GDM1 (cell line): ENCODE measurements around the gene WAC.
"Not testable (repeated sequence)": the region's sequence is repeated elsewhere in the genome, so short reads cannot be mapped to it uniquely, and the experiment has no call there.

Experiments
- DNase-seq: peaks from one replicate; lab custom pipeline; 2025; lab: John Stamatoyannopoulos, UW

WAC gene, protein sequence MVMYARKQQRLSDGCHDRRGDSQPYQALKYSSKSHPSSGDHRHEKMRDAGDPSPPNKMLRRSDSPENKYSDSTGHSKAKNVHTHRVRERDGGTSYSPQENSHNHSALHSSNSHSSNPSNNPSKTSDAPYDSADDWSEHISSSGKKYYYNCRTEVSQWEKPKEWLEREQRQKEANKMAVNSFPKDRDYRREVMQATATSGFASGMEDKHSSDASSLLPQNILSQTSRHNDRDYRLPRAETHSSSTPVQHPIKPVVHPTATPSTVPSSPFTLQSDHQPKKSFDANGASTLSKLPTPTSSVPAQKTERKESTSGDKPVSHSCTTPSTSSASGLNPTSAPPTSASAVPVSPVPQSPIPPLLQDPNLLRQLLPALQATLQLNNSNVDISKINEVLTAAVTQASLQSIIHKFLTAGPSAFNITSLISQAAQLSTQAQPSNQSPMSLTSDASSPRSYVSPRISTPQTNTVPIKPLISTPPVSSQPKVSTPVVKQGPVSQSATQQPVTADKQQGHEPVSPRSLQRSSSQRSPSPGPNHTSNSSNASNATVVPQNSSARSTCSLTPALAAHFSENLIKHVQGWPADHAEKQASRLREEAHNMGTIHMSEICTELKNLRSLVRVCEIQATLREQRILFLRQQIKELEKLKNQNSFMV

DNA sequence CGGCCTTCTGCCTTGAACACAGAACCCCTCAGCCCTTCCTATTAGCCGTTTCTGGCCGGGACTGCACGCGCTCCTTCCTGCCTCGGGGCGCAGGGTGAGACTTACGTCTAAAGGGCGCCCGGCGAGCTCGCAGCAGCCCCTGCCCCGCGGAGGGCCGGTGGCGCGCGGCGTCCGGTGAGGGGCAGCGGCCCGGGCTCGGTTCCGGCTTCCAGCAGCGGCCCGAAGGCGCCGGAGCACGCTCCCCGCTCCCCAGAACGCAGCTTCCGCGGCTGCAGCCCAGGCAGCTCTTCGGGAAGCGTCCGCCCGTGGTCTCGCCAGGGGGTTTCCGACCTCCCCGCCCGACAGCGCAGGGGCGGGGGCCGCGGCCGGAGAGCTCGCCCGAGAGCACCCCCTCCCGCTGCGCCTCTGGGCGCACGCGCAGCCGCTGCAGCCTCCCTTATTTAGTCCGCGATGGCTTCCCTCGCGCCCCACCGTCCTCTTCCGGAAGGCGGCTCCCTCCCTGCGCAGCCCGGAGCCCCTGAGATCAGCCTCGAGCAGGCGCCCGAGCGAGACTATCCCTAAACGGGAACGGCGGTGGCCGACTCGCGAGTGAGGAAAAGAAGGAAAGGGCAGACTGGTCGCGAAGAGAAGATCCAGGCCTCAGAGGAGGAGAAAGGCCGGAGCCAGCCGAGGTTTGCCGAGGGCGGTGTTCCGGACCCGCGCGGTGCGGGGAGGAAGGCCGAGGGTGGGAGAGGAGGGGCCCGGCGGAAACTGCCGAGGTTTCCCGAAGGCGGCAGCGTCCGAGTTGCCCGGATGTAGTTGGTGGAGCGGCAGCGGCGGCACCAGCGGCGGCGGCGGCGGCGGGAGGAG, at the start of gene WAC:
Gene WAC, plus strand, starts transcription at position 782 of the 849 bp plus-strand sequence. CDS start 462 bp downstream, outside the sequence.
- peak; percentile 92 for DNase-seq

DNA sequence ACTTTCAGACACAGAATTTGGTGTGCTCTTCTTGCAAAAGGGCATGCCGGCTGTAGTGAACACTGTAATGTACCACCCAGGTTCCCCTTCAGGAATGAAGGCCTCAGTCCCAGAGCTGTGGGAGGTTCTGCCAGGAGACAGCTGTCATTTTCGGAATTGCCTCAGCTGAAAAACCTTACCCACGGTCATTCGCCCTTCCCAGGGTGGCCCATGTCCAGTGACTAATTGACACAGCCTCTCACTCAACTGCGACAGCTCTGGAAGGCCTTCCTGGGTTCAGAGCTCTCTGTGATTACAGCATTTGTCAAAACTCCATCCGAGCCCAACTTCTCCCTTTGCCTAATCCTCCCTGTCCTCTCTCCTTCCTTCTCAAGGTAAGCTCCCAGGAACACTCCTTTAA, 43.7 kb upstream of the WAC start:
- no peak for DNase-seq

DNA sequence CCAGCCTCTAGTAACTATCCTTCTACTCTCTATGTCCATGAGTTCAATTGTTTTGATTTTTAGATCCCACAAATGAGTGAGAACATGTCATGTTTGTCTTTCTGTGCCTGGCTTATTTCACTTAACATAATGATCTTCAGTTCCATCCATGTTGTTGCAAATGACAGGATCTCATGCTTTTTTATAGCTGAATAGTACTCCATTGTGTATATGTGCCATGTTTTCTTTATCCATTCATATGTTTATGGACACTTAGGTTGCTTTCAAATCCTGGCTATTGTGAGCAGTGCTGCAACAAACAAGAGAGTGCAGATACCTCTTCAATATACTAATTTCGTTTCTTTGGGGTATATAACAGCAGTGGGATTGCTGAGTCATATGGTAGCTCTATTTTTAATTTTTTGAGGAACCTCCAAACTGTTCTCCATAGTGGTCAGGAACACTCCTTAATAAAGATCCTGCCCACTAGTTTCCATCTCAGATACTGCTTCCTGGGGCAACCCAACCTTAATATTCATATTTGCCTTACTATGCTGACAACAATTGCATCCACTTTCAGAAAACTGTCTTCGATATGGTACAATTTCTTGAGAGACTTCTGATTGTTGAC, 42.6 kb upstream of the WAC start:
- DNase-seq: not testable (repeated sequence)

DNA sequence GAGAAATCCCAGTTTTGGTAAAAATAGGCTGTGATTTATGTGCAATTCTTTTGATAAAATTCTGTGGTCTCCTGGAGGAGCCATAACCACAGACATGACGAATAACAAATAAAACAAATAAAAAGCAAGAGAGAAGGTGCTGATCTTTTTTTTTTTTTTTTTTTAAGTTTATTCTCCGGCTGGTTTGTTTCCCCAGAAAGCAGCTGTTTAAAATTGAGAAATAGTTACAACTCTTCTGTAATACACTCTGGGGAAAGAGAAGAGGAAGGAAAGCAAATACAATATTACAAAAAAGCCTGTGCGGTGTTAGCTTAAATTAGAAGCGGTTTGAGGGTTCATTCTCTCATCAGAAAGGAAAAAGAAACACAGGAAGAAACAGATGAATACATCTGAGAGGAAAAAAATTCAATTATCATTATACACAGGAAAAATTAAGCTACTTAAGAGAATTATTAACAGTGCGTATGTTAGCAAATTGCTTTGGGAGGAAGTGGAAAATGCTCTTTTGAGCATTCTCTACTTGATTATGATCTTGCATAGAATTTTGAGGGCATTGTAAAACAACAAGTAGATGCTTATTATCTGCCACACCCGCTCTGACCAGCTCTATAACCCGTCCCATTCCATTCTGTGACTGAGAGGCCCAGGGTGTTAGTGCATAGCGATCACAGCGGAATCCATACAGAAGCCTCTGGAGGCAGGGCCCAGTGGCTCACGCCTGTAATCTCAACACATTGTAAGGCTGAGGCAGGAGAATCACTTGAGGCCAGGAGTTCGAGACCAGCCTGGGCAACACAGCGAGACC, 40.6 kb upstream of the WAC start:
- DNase-seq: no peak

DNA sequence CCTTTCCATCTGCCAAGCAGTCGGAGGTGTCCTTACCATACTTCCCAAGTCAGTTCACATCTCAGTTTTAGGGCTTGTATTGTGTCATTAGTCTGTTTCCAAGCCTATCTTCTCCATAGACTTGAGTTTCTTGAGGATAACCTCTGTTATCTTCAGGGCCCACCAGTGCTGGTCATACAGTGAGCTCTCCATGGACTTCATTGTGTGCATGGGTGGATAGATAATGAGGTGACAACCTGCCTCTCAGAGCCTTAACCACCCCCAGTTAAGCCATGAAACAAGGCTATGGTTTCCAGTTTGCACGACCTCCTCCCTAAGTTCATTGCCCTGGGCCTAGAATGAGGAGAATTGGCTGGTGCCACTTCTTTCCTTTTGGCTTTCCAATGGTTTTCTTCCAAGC, 38.5 kb upstream of the WAC start:
- no peak for DNase-seq

DNA sequence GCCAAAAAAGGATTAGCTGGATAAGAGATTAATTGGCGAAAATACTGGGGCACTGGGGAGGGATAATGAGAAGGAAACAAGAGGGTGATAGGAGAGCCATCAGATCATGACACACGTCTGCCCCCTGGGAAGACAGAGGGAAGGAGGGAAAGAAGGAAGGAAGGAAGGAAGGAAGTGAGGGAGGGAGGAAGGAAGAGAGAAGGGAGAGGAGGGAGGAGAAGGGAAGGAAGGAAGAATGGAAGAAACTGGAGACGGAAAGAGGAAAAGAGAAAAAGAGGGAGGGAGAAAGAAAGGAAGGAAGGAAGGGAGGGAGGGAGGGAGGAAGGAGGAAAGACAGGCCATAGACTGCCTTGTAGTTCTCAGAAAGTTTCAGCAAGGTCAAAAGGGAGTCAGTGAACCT, 37.8 kb upstream of the WAC start:
- DNase-seq: no peak

DNA sequence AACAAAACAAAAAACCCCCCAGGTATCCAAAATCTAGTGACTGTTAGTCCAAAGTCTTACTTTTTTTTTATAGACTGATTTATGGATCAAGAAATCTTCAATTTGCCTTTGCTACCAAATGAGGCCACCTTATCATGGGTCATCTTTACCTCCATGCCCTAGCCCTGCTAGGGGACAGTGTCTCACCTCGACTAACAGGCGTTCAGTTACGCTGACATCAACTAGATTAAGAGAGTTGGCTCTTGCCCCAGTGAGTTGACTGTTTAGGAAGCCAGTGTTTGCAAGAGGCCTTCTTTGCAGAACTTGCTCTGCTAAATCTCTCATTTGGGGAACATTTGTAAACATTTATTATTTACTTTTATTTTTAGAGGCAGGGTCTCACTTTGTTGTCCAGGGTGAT, 36.9 kb upstream of the WAC start:
- no peak for DNase-seq

DNA sequence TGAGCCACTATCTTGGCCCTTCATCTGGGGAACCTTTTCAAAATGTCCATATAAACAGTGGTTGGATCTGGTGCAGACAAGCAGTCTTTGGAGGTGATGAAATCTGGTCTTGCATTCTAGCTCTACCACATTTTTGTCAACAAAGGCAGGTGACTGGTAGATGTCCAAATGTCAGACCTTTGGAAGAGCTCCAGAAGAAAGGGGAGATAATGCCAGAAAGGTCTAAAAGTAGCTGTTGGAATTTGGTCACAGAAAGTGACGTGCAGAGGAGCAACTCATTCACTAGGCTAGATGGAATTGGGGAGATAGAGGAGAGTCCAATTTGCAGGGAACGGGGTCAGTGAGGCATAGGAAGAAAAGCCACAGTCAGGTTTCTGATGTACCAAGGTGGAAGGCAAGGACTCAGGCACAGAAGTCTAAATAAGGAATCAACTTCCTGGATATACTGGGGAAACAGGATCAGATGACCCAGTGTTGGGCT, 36.4 kb upstream of the WAC start:
- no peak for DNase-seq

DNA sequence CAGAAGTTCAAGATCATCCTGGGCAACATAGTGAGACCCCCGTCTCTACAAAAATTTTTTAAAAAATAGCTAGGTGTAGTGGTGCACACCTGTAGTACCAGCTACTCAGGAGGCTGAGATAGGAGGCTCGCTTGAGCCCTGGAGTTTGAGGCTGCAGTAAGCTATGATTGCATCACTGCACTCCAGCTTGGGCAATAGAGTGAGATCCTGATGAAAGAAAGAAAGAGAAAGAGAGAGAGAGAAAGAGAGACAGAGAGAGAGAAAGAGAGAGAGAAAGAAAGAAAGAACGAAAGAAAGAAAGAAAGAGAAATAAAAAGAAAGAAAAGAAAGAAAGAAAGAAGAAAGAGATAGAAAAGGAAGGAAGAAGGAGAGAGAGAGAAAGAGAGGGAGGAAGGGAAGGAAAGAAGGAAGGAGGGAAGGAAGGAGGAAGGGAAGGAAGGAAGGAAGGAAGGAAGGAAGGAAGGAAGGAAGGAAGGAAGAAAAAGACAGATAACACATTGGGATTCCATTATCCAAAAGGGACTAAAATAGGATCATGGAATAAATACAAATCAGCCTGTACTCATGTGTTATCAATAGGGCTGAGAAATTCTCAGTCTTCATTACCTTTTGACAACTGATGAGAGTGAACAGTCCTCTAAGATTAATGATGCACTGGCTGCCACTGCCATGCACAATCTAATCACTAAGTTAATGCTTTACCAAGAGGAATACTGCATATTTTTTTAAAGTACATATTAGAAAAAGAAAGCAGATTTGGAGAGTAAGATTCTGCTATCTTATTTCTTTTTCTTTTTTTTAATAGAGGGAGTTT, 35.4 kb upstream of the WAC start:
- DNase-seq: no peak

DNA sequence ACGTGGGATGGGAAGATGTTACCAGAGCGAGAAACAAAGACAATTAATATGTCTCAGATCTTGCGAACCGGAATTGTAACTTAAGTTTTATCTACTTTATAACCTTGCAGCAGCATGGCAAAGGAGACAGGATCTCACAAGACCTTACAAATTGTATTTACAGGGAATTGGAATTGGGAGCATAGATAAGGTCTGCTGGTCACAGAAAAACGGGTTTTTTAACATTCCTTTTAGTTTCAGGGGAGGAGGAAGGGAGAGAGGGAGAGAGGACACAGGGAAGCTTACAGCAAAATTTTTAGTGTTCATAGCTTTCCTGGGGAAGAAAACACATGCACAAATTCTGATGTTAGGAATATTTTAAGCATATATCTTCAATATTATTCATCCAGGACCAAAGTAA, 32.7 kb upstream of the WAC start:
- DNase-seq: not testable (repeated sequence)

DNA sequence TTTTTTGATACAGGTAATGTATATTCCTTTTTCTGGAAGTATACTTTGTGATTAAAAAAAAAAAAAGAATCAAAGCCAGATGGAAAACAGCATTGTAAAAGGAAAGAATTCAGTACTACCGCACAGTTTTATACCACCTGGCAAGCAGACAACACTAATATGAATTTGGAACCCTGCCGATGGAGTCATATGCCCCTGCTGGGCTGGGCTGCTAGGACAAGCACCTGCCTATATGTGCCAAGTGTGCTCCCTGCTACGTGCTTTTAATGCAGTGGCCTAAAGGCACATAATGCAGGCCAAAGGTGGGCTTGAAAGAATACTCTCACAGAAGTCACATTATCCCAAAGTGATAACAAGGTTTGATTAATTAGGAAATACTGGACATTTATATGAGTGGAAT, 29.8 kb upstream of the WAC start:
- DNase-seq: no peak

DNA sequence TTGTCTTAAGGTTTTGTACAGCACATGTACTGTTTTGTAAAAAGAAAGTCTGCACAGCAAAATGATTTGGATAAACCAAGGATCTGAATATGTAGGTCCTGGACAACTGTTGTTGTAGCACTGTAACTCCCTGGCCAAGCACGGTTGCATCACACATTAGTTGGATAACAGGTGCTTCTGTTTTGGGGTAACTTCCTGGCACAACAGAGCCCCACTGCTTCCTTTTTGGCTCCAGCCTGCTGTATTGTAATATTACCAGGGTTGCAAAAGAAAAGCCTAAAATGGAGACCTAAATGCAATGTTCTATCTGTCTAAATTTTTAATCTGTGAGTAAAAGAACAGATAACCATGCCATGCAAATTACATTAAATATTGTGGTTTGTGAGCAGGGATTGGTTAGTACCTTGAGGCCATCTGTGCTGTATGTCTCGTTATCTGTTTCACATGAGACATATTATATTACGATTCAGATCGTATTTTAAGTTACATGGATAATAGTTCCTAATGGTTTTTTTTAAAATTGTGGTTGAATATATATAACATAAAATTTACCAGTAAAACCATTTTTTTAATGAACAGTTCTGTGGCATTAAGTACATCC, 27.5 kb upstream of the WAC start:
- DNase-seq: no peak

DNA sequence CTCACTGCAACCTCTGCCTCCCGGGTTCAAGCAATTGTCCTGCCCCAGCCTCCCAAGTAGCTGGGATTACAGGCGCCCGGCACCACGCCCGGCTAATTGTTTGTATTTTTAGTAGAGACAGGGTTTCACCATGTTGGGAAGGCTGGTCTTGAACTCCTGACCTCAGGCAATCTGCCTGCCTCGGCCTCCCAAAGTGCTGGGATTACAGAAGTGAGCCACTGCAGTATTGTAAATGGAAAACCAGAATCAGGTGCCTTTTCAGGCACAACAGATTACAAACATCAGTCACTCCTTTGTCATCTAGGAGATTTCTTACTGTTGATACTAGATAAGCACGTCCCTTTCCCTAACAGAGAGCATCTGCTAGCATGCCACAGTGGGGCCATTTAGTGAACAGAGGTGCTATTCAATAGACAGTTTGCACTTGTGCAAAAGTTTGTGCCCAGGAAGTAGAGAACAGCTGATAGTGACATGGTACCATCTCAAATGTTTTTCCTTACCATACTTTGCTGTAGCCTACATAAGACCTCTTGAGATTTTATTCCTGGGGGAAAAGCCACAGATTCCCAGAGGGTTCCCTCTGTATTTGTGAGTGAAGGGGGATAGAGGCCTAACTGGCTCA, 24.5 kb upstream of the WAC start:
- no peak for DNase-seq

DNA sequence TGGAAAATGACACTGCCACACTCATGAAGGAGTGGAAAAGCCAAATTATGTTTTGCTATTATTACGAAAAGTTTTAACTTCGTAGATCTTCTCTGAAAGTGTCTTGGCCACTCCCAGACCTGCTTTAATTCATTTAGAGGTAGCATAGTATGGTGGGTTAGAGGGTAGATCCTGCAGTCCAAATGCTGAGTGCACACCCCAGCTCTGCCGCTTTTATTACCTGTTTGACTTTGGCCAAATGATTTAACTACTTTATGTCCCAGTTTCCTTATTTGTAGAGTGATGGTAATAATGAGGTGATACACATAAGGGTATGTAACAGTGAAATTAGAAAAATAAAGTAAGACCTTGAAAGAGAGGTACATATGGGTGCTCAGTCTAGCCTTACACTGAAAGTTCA, 23.6 kb upstream of the WAC start:
- no peak for DNase-seq

DNA sequence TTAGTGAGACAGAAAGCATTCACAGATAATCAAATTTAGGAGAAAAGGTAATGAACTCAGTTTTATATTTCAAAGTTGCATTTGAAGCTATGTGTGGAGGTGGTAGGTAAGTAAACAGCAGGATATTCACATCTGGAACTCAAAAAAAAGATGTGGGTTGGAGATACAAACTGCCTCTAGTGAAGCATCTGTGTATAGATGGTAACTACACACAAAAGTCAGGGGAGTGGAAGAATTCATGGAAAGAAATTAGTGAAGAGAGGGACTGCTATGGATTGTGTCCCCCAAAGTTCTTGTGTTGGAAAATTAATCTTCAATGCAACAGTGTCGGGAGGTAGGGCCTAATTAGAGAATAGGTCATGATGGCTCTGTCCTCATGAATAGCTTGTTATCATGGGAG, 18.3 kb upstream of the WAC start:
- DNase-seq: no peak

DNA sequence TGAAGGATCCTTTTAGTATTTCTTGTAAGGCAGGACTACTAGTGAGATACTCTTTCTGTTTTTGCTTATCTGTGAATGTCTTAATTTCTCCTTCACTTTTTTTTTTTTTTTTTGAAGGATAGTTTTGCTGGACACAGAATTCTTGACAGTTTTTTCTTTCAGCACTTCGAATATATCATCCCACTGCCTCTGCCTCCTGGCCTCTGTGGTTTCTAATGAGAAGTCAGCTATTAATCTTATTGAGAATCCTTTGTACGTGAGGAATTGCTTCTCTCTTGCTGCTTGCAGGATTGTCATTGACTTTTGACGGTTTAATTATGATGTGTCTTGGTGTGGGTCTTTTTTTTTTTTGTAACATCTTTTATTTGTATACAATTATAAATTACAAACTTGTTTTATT, 12.6 kb upstream of the WAC start:
- DNase-seq: no peak

DNA sequence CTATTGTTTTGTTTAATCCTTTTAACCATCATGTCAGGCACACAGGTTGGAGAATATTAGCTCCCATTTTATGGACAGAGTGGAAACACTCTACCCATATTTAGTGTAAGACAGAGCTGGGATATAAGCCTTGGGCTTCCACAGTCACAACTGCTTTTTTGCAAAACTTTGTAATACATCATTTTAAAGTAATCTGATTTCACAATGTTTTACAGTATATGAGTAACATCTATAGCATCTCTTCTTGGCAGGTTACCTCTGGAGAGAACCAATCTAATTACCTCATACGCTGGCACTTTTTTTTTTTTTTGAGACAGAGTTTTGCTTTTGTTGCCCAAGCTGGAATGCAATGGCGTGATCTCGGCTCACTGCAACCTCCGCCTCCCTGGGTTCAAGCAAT, 12.1 kb upstream of the WAC start:
- not testable (repeated sequence) for DNase-seq

DNA sequence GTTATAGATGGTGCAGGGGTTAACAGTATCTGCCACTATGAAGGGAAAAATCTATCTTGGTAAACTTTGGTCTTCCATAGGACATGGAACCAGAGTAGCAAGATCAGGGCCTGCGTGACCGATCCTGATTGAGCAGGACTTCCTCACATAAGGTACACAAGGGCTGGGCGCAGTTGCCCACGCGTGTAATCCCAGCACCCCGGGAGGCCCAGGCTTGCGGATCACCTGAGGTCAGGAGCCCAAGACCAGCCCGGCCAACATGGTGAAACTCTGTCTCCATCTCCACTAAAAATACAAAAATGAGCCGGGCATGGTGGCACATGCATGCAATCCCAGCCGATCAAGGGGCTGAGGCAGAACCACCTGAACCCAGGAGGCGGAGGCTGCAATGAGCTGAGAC, 11.0 kb upstream of the WAC start:
- not testable (repeated sequence) for DNase-seq

DNA sequence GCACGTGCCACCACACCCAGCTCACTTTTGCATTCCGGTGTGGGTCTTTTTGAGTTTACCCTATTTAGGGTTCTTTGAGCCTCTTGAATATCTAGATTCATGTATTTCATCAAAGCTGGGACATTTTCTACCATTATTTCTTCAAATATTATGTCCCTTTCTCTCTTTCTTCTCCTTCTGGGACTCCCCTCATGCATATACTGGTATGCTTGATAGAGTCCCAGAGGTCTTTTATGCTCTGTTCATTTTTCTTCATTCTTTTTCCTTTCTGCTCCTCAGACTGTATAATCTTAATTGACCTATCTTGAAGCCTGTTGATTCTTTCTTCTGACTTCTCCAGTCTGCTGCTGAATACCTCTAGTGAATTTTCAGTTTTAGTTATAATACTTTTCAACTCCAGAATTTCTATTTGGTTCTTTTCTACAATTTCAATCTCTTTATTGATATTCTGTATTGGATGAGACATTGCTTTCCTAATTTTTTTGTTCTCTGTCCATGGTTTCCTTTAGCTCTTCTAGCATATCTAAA, 9.1 kb upstream of the WAC start:
- DNase-seq: no peak
